Right lobe of liver (tissue), 6 donors: ENCODE measurements around the gene CAPS. TPM values are rescaled to one million over a fixed set of nuclear protein-coding genes. Genes with fewer than 3 reads are reported as not detected.

Experiments
- ATAC-seq, 4 donors: fragments of 200-7000 bp; cut with Tn5 transposase; one replicate each; pipeline ENCODE4 v1.9.1; 2020; ENCODE audit warnings: mild to moderate bottlenecking in 4 of 4, moderate library complexity in 4 of 4
- DNase-seq, 3 donors: peaks; one replicate each; pipeline ENCODE4 v3.0.0-alpha.2; 2020
- H3K27ac ChIP-seq, 3 donors: fragments of 200-600 bp; one replicate each; pipeline ENCODE4 v1.8.0; 2022
- H3K27me3 ChIP-seq, 2 donors: fragments of 200-600 bp; one replicate each; pipeline ENCODE4 v1.8.0; 2022
- H3K36me3 ChIP-seq, 4 donors: fragments of 200-600 bp; sonication (generic) in 1 of 4; one replicate each; pipeline versions ENCODE4 v1.5.1 to v1.8.0; 2017 to 2022; ENCODE audit warnings: control low read depth in 1 of 4
- H3K4me1 ChIP-seq, 4 donors: fragments of 200-600 bp; sonication (generic) in 1 of 4; one replicate each; pipeline versions ENCODE4 v1.5.1 to v1.8.0; 2017 to 2022; ENCODE audit warnings: control low read depth in 1 of 4
- H3K4me3 ChIP-seq, 3 donors: fragments of 200-600 bp; one replicate each; pipeline ENCODE4 v1.8.0; 2022
- H3K9me3 ChIP-seq, 4 donors: fragments of 200-600 bp; sonication (generic) in 1 of 4; one replicate each; pipeline versions ENCODE4 v1.5.1 to v1.8.0; 2017 to 2022; ENCODE audit warnings: control low read depth in 1 of 4
- POLR2A ChIP-seq: fragments of 450-650 bp; IDR thresholded peaks from one replicate; pipeline ENCODE4 v1.6.1; 2017; ENCODE audit warnings: antibody characterized with exemption, mild to moderate bottlenecking
- WGBS: methylation state at CpG from one replicate; pipeline ENCODE4 v1.1.6; 2018; ENCODE audit warnings: low coverage, low lambda C conversion rate; ENCODE audit not compliant: insufficient coverage; ENCODE audit errors: missing lambda C conversion rate; 5-methylcytosine and 5-hydroxymethylcytosine counted together
- intact Hi-C, 2 donors: fragments of 100-400 bp; cut with DNase I; formaldehyde crosslinking; loops; one replicate each; pipeline versions ENCODE4 v1.11.2 to v1.14.1; 2022
- total RNA-seq, 6 experiments: library from RNA; depleted of rRNA in 2 of 6; stranded (reverse); fragments of >200 nt in 2 of 6; fragmentation: NEBNext Ultra II Directional in 3 of 6; extraction: Animal tissue kit (Norgen Biotek cat#: 25700) in 3 of 6; gene quantifications; one replicate each; pipeline versions ENCODE4 v1.1.0 to v1.2.4, GENCODE V29; 2016 to 2023
- TF ChIP-seq, protein P1 (sequence below), 4 donors: fragments of 200-600 bp in 3 of 4; fragments of 450-650 bp in 1 of 4; IDR thresholded peaks; one replicate each; pipeline versions ENCODE4 v1.5.1 to v1.8.0; 2016 to 2022; ENCODE audit warnings: antibody characterized with exemption in 4 of 4, mild to moderate bottlenecking in 2 of 4
- donor health status: DM: no; HTN: yes; CAD: no.
- donor health status: DM: no; HTN: no; CAD: no.
- donor health status: DM: no; HTN: no; CAD: no.
- donor health status: DM: no; HTN: yes; CAD: no.
- donor health status: DM: no; HTN: yes; CAD: no.

The CAPS gene
- total RNA-seq, 6 experiments from 2014 or later = 1.1 to 7.9 (median 5.0) TPM

DNA sequence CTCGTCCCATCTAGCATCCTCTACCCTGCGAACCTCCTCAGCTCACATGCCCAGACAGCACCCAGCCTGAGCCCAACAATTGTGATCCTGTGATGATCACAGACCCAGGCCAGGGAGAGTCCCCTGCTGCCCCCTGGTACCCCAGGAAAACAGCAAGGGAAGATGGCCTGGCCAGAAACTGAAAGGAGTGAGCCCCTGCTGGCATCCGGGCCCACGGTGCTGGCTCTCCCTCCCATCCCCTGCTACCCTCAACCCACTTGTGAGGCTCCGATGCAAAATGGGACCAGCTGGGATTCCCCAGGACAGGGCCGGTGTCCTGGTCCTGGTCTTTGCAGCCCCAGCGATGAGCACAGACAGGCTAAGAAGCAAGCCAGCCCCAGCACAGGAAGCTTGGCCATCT is 49.8 kb downstream of the CAPS start:
- Histone ChIP-seq H3K4me3 (no peak overlapping the region), H3K9me3 (no peaks in the 10 kb centered on the region), H3K36me3 (no peaks in the 10 kb centered on the region), H3K27me3 (no peaks in the 10 kb centered on the region), H3K4me1 (peaks cover 0 to 62% (median 32%) of the 10 kb centered on the region in 4 donors), H3K27ac (no peak overlapping the region)
- peak in 1 of 3 donors; percentile 6 for DNase-seq
- 78% methylated on average over 2 of the region's 7 CpGs for WGBS
- TF ChIP-seq, protein P1, sequence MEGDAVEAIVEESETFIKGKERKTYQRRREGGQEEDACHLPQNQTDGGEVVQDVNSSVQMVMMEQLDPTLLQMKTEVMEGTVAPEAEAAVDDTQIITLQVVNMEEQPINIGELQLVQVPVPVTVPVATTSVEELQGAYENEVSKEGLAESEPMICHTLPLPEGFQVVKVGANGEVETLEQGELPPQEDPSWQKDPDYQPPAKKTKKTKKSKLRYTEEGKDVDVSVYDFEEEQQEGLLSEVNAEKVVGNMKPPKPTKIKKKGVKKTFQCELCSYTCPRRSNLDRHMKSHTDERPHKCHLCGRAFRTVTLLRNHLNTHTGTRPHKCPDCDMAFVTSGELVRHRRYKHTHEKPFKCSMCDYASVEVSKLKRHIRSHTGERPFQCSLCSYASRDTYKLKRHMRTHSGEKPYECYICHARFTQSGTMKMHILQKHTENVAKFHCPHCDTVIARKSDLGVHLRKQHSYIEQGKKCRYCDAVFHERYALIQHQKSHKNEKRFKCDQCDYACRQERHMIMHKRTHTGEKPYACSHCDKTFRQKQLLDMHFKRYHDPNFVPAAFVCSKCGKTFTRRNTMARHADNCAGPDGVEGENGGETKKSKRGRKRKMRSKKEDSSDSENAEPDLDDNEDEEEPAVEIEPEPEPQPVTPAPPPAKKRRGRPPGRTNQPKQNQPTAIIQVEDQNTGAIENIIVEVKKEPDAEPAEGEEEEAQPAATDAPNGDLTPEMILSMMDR (IDR thresholded peaks at IDR 0.05) = no peak
- TF ChIP-seq POLR2A = no peak
- intact Hi-C loops = loop anchor here in 1 of 2 donors (10.0 kb wide), 1 partner anchor 159 kb away; the partner anchor contains the start of gene NRTN
- ATAC-seq = no peak

- WGBS = 86% methylated on average over 2 of the region's 5 CpGs
- ATAC-seq (no peak), DNase-seq (no peak)
- Histone ChIP-seq H3K4me3 (no peak overlapping the region), H3K27ac (no peak overlapping the region), H3K36me3 (no peaks in the 10 kb centered on the region), H3K27me3 (no peaks in the 10 kb centered on the region), H3K4me1 (peaks cover 0 to 61% (median 32%) of the 10 kb centered on the region in 4 donors), H3K9me3 (no peaks in the 10 kb centered on the region)
- TF ChIP-seq, protein P1 (IDR thresholded peaks at IDR 0.05) = no peak
- no peak for TF ChIP-seq POLR2A
- intact Hi-C loops = loop anchor here in 1 of 2 donors (10.0 kb wide), 1 partner anchor 160 kb away; the partner anchor contains the start of gene NRTN
These were observed 50.9 kb downstream of the CAPS start for GRCh38 chr19:5964816-5965565.

Other genes starting within 250 kb of the CAPS start
- gene MICOS13, start 233.7 kb upstream of the CAPS start, total RNA-seq = 10 to 100 TPM; 24.2 to 54.3 (median 33.7) TPM
- gene HSD11B1L, start 233.2 kb upstream of the CAPS start, total RNA-seq = 10 to 100 TPM in 1 of 6 experiments, 1 to 10 TPM in 5; 1.6 to 10.3 (median 4.0) TPM
- 100 to 1,000 TPM; 232 to 283 (median 251) TPM for gene RPL36, start 224.0 kb upstream of the CAPS start, total RNA-seq
- gene LONP1, start 194.1 kb upstream of the CAPS start, total RNA-seq = 100 to 1,000 TPM in 2 of 6 experiments, 10 to 100 TPM in 4; 54.5 to 123 (median 66.8) TPM
- gene CATSPERD, start 193.6 kb upstream of the CAPS start, total RNA-seq = not detected
- gene PRR22, start 129.5 kb upstream of the CAPS start, total RNA-seq = 1 to 10 TPM; 1.7 to 3.3 (median 2.1) TPM
- 10 to 100 TPM; 14.7 to 28.6 (median 20.5) TPM for gene DUS3L, start 123.1 kb upstream of the CAPS start, total RNA-seq
- gene NRTN, start 109.2 kb upstream of the CAPS start, total RNA-seq = 10 to 100 TPM in 3 of 6 experiments, 1 to 10 TPM in 3; 4.7 to 11.6 (median 9.8) TPM
- 10 to 100 TPM in 2 of 6 experiments, 1 to 10 TPM in 4; 2.3 to 28.1 (median 9.7) TPM for gene FUT6, start 74.6 kb upstream of the CAPS start, total RNA-seq
- 1 to 10 TPM in 1 of 6 experiments, under 1 TPM in 5; 0.19 to 1.4 (median 0.33) TPM for gene FUT3, start 62.8 kb upstream of the CAPS start, total RNA-seq
- under 1 TPM in 4 of 6 experiments, not detected in 2; 0.13 to 0.97 (median 0.39) TPM for gene FUT5, start 43.7 kb upstream of the CAPS start, total RNA-seq
- gene NDUFA11, start 10.5 kb upstream of the CAPS start, total RNA-seq = 100 to 1,000 TPM; 108 to 161 (median 157) TPM
- gene VMAC, start 9.4 kb upstream of the CAPS start, total RNA-seq = 1 to 10 TPM; 1.7 to 3.9 (median 2.8) TPM
- gene RANBP3, start 63.9 kb downstream of the CAPS start, total RNA-seq = 10 to 100 TPM; 21.7 to 49.5 (median 24.5) TPM
- 1 to 10 TPM; 1.6 to 2.9 (median 1.9) TPM for gene RFX2, start 196.2 kb downstream of the CAPS start, total RNA-seq
- not detected for gene ACSBG2, start 221.4 kb downstream of the CAPS start, total RNA-seq